Loucy (cell line): Measurements from ENCODE around the gene LRRFIP1.

Experiments used
- H2AFZ ChIP-seq: fragments of 200-600 bp; sonication (generic); 2 replicates; pipeline ENCODE4 v1.6.0; 2016; ENCODE audit warnings: antibody characterized with exemption, mild to moderate bottlenecking, low read length, moderate library complexity
- H3F3A ChIP-seq: fragments of 200-600 bp; 2 replicates; pipeline ENCODE4 v1.6.0; 2016; ENCODE audit warnings: antibody characterized with exemption, low read depth, mild to moderate bottlenecking
- H3K27me3 ChIP-seq: fragments of 200-600 bp; sonication (generic); 2 replicates; pipeline ENCODE4 v1.6.1; 2014; ENCODE audit warnings: low read length, mild to moderate bottlenecking; ENCODE audit not compliant: insufficient read depth, poor library complexity, severe bottlenecking
- H3K36me3 ChIP-seq: fragments of 200-600 bp; sonication (generic); 2 replicates; pipeline ENCODE4 v1.6.1; 2016; ENCODE audit warnings: low read length; ENCODE audit not compliant: insufficient read depth
- H3K4me1 ChIP-seq: fragments of 200-600 bp; sonication (generic); 2 replicates; pipeline ENCODE4 v1.5.1; 2014; ENCODE audit warnings: low read length, mild to moderate bottlenecking; ENCODE audit not compliant: insufficient read depth, poor library complexity, severe bottlenecking
- H3K4me2 ChIP-seq: fragments of 200-600 bp; sonication (generic); 2 replicates; pipeline ENCODE4 v1.6.0; 2014; ENCODE audit warnings: antibody characterized with exemption, low read length, low read depth, mild to moderate bottlenecking; ENCODE audit not compliant: poor library complexity, severe bottlenecking
- H3K4me3 ChIP-seq: fragments of 200-600 bp; sonication (generic); 2 replicates; pipeline ENCODE4 v1.5.1; 2014; ENCODE audit warnings: low read length, mild to moderate bottlenecking, mixed read lengths; ENCODE audit not compliant: poor library complexity, severe bottlenecking
- H3K79me2 ChIP-seq: fragments of 200-600 bp; sonication (generic); 2 replicates; pipeline ENCODE4 v1.6.1; 2014; ENCODE audit warnings: low read length; ENCODE audit not compliant: insufficient read depth
- H3K9ac ChIP-seq: fragments of 200-600 bp; sonication (generic); 2 replicates; pipeline ENCODE4 v1.6.0; 2014; ENCODE audit warnings: mild to moderate bottlenecking, low read depth, low read length, moderate library complexity; ENCODE audit not compliant: poor library complexity, severe bottlenecking
- H3K9me2 ChIP-seq: fragments of 200-600 bp; sonication (generic); replicated peaks from 2 replicates; pipeline ENCODE4 v1.6.1; 2016; ENCODE audit warnings: low read depth, low read length, mixed read lengths
- H3K9me3 ChIP-seq: fragments of 200-600 bp; sonication (generic); 2 replicates; pipeline ENCODE4 v1.6.1; 2014; ENCODE audit warnings: mild to moderate bottlenecking, antibody characterized with exemption, low read length, low read depth; ENCODE audit not compliant: insufficient read depth
- H4K20me1 ChIP-seq: fragments of 200-600 bp; sonication (generic); 2 replicates; pipeline ENCODE4 v1.6.0; 2014; ENCODE audit warnings: antibody characterized with exemption, low read length, mild to moderate bottlenecking; ENCODE audit not compliant: insufficient read depth, poor library complexity, severe bottlenecking
- EZH2phosphoT487 ChIP-seq: fragments of 200-600 bp; IDR thresholded peaks from 2 replicates; pipeline ENCODE4 v1.6.1; 2018; ENCODE audit warnings: antibody characterized with exemption, mild to moderate bottlenecking, moderate library complexity, borderline replicate concordance
- TF ChIP-seq, protein P1 (sequence below): fragments of 200-600 bp; sonication (generic); conservative IDR thresholded peaks from 2 replicates; pipeline ENCODE4 v1.5.1; 2014; ENCODE audit warnings: mild to moderate bottlenecking, antibody characterized with exemption, low read length

Gene LRRFIP1

DNA sequence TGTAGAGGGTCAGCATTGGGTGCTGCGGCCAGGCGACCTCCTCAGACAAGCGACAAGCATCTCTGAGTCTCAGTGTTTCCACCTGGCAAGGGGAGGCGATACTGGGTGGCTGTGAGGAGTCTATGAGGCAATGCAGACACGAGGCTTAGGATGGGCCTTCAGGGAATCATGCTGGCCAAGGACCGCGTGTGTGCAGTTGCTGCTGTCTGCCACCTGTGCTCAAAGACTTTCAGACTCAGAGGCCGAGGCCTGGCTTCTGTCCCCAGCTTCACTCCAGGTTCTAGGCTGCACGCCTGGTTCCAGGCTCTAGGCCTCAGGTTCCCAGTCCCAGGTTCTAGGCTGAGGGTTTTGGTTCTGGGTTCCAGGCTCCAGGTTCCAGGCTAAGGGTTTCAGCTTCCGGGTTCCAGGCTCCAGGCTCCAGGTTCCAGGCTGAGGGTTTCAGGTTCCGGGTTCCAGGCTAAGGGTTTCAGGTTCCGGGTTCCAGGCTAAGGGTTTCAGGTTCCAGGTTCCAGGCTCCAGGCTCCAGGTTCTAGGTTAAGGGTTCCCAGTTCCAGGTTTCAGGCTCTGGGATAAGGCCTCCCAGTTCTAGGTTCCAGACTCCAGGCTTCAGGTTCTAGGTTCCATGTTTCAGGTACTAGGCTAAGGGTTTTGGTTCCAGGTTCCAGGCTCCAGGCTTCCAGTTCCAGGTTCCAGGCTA, 14.8 kb downstream of the LRRFIP1 start:
- no peaks in the 10 kb centered on the region for H3K27me3 ChIP-seq
- H3F3A ChIP-seq: no peaks in the 10 kb centered on the region
- no peak overlapping the region for H3K4me2 ChIP-seq
- no peak overlapping the region for H3K4me3 ChIP-seq
- H3K9me3 ChIP-seq: no peaks in the 10 kb centered on the region
- H3K4me1 ChIP-seq: no peaks in the 10 kb centered on the region
- no peaks in the 10 kb centered on the region for H3K36me3 ChIP-seq
- no peaks in the 10 kb centered on the region for H3K9me2 ChIP-seq
- H2AFZ ChIP-seq: no peak overlapping the region
- H3K9ac ChIP-seq: no peak overlapping the region
- TF ChIP-seq EZH2phosphoT487: no peak
- TF ChIP-seq, protein P1, sequence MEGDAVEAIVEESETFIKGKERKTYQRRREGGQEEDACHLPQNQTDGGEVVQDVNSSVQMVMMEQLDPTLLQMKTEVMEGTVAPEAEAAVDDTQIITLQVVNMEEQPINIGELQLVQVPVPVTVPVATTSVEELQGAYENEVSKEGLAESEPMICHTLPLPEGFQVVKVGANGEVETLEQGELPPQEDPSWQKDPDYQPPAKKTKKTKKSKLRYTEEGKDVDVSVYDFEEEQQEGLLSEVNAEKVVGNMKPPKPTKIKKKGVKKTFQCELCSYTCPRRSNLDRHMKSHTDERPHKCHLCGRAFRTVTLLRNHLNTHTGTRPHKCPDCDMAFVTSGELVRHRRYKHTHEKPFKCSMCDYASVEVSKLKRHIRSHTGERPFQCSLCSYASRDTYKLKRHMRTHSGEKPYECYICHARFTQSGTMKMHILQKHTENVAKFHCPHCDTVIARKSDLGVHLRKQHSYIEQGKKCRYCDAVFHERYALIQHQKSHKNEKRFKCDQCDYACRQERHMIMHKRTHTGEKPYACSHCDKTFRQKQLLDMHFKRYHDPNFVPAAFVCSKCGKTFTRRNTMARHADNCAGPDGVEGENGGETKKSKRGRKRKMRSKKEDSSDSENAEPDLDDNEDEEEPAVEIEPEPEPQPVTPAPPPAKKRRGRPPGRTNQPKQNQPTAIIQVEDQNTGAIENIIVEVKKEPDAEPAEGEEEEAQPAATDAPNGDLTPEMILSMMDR: no peak
- H4K20me1 ChIP-seq: no peaks in the 10 kb centered on the region
- no peaks in the 10 kb centered on the region for H3K79me2 ChIP-seq

DNA sequence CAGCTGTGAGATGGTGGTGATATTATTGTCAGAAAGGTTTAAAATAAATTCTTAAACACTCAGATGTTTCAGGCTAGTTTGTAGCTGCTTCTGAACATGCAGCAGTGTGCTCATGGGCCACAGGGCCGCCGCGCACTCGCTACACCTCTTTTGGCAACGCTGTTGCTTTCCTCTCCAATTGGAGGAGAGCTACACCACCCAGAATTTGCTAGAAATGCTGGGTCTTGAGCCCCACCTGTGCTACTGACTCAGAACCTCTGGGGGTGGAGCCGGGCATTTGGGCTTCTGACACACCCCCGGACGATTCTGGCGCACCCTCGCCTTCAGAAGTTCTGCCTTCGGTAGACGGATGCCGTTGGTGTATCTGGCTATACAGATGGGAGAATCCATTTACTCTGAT, 15.7 kb downstream of the LRRFIP1 start:
- H3K9me3 ChIP-seq: no peaks in the 10 kb centered on the region
- TF ChIP-seq, protein P1: no peak
- TF ChIP-seq EZH2phosphoT487: no peak
- H3F3A ChIP-seq: no peaks in the 10 kb centered on the region
- no peak overlapping the region for H2AFZ ChIP-seq
- H3K4me3 ChIP-seq: no peak overlapping the region
- no peaks in the 10 kb centered on the region for H3K27me3 ChIP-seq
- no peak overlapping the region for H3K9ac ChIP-seq
- H3K9me2 ChIP-seq: no peaks in the 10 kb centered on the region
- H3K4me1 ChIP-seq: no peaks in the 10 kb centered on the region
- no peak overlapping the region for H3K4me2 ChIP-seq
- no peaks in the 10 kb centered on the region for H3K79me2 ChIP-seq
- H4K20me1 ChIP-seq: no peaks in the 10 kb centered on the region
- H3K36me3 ChIP-seq: no peaks in the 10 kb centered on the region

DNA sequence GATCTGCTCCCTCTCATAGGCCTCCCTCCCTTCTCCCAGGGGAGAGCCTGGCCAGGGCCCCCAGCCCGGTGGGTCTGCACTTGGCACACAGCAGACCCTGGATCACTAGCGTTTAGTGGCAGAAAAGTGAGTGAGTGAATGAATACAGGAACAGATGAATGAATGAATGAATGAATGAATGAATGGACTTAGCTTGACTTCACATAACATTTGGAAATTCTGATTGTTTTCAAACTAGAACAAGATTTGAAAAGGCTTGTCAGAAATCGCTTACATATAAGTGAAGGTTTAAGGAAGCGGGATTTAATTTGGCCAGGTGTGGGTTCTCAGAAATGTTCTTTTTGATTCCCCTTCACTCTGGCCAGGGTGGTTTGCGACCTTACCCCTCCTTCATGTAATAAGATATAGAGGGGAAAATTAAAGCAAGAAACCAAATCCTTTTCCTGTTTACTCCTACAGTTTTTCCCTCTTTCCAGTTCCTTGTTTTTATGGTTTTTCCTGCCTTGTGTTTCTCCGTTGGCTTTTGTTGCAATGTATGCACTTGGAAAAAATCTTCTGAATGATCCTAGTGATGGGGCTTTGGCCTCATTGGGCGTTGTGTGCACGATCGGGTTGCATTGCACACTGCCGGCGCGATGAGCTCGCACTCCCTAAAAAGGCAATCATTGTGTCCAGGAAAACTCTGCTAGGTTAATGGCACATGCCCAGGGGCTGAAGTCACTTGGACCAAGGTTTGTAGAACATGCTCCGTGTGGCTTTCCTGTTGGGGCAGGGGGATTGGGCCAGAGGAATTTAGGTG, 16.4 kb downstream of the LRRFIP1 start:
- Histone ChIP-seq H3K4me1 (no peaks in the 10 kb centered on the region), H3K36me3 (no peaks in the 10 kb centered on the region), H3K4me2 (no peak overlapping the region), H4K20me1 (no peaks in the 10 kb centered on the region), H3K79me2 (no peaks in the 10 kb centered on the region), H3K9me3 (no peaks in the 10 kb centered on the region), H3F3A (no peaks in the 10 kb centered on the region), H3K9me2 (no peaks in the 10 kb centered on the region), H3K4me3 (no peak overlapping the region), H3K27me3 (no peaks in the 10 kb centered on the region), H3K9ac (no peak overlapping the region), H2AFZ (no peak overlapping the region)
- TF ChIP-seq, protein P1: no peak
- no peak for TF ChIP-seq EZH2phosphoT487
